Heart right ventricle (tissue), 16 donors: ENCODE data around the gene ZNF462. TPM values are rescaled to one million over a fixed set of nuclear protein-coding genes. Genes with fewer than 3 reads are reported as not detected.
A peak's percentile ranks its signal among the peaks of the same experiment; 100 is the strongest.

Experiments used
- ATAC-seq, 8 donors: fragments of 200-7000 bp; cut with Tn5 transposase; one replicate each; pipeline ENCODE4 v1.9.1; 2020; ENCODE audit warnings: mild to moderate bottlenecking in 8 of 8, moderate library complexity in 8 of 8, moderate number of reproducible peaks in 1 of 8
- DNase-seq, 2 donors: peaks; one replicate each; pipeline ENCODE4 v3.0.0-alpha.2; 2020
- H3K27ac ChIP-seq, 10 donors: fragments of 200-600 bp; sonication (generic) in 2 of 10; one replicate each; pipeline versions ENCODE4 v1.5.0 to v1.8.0; 2020 to 2022; ENCODE audit warnings: mild to moderate bottlenecking in 3 of 10
- H3K27me3 ChIP-seq, 7 donors: fragments of 200-600 bp; one replicate each; pipeline ENCODE4 v1.8.0; 2021 to 2022; ENCODE audit warnings: mild to moderate bottlenecking in 2 of 7
- H3K36me3 ChIP-seq, 9 donors: fragments of 200-600 bp; sonication (generic) in 1 of 9; one replicate each; pipeline versions ENCODE4 v1.5.0 to v1.8.0; 2020 to 2022; ENCODE audit warnings: mild to moderate bottlenecking in 2 of 9
- H3K4me1 ChIP-seq, 9 donors: fragments of 200-600 bp; sonication (generic) in 1 of 9; one replicate each; pipeline versions ENCODE4 v1.5.0 to v1.8.0; 2020 to 2022; ENCODE audit warnings: mild to moderate bottlenecking in 4 of 9
- H3K4me3 ChIP-seq, 10 donors: fragments of 200-600 bp; sonication (generic) in 2 of 10; one replicate each; pipeline versions ENCODE4 v1.5.0 to v1.8.0; 2020 to 2022; ENCODE audit warnings: mild to moderate bottlenecking in 7 of 10, moderate library complexity in 2 of 10
- H3K9me3 ChIP-seq, 11 donors: fragments of 200-600 bp in 10 of 11; sonication (generic) in 2 of 11; one replicate each; pipeline versions ENCODE4 v1.5.0 to v1.8.0; 2013 to 2022; ENCODE audit warnings: mild to moderate bottlenecking in 2 of 11, control low read depth in 1 of 11, moderate library complexity in 1 of 11
- CTCF ChIP-seq, 9 donors: fragments of 200-600 bp; sonication (generic) in 2 of 9; IDR thresholded peaks; one replicate each; pipeline versions ENCODE4 v1.5.0 to v1.8.0; 2021 to 2022; ENCODE audit warnings: antibody characterized with exemption in 9 of 9, mild to moderate bottlenecking in 5 of 9, moderate library complexity in 1 of 9
- WGBS, 2 donors: extraction: QIAGEN DNeasy Blood & Tissue Kit; methylation state at CpG; one replicate each; pipeline ENCODE4 v1.1.7; 2013; ENCODE audit warnings: inconsistent platforms in 1 of 2; 5-methylcytosine and 5-hydroxymethylcytosine counted together
- intact Hi-C, 10 donors: fragments of 100-400 bp; cut with DNase I; formaldehyde crosslinking; loops; one replicate each; pipeline versions ENCODE4 v1.11.1 to v1.14.2; 2022
- polyA plus RNA-seq, 2 donors: library from polyadenylated mRNA; stranded (reverse); fragments of 200-250 nt; gene quantifications; one replicate each; pipeline ENCODE4 v1.2.3, GENCODE V29; 2013
- total RNA-seq, 10 donors: library from RNA; stranded (reverse); fragmentation: NEBNext Ultra II Directional in 3 of 10; extraction: Animal tissue kit (Norgen Biotek cat#: 25700) in 3 of 10; gene quantifications; one replicate each; pipeline versions ENCODE4 v1.2.1 to v1.2.4, GENCODE V29; 2021 to 2023
- donor health status: Arrhythmogenic right ventricular cardiomyopathy.
- donor health status: ischemic (EF 13 %, LVEDD 7.1; RV severe dilation, severe dysfunction).
- donor health status: healthy with polysubstance abuse.
- donor health status: DM: no; HTN: yes; CAD: no.
- donor health status: DM: no; HTN: no; CAD: no.
- donor health status: ischemic (EF 25% LVEDD 6.9; RV normal size, moderate dysfunction).
- donor health status: ischemic (EF 25% LVEDD 5.7; RV mildly dilated, moderate dysfunction).
- donor health status: healthy.
- donor health status: DM: yes; HTN: yes; CAD: no.
- donor health status: Ischemic cardiomyopathy.
- donor health status: ischemic (EF 35%, LVEDD 5.7; RV mildly dilated, moderate dysfunction).
- donor health status: nonischemic (EF 11% LVEDD 7.7; RV severe dilation, severe dysfunction).
- donor health status: DM: yes; HTN: yes; CAD: no.
- donor health status: PGD.
- donor health status: ischemic (EF 29% LVEDD 5.4; RV normal size, mild dysfunction).
- donor health status: nonischemic (EF 23%, LVEDD 6.1; RV moderate dilation, normal function).

The ZNF462 gene
- total and polyA plus RNA-seq, 12 donors: 1.9 to 47.7 (median 33.1) TPM

GRCh38 chr9:106911951-106912350 lies 49.0 kb downstream of the ZNF462 start:
- WGBS, 2 donors: 85 to 87% methylated on average over 6 of the region's 6 CpGs

GRCh38 chr9:106913276-106913675 lies 50.3 kb downstream of the ZNF462 start:
- no peak for ATAC-seq
- H3K27ac ChIP-seq: no peak overlapping the region
- no peaks in the 10 kb centered on the region for H3K9me3 ChIP-seq
- intact Hi-C loops: loop anchor here in 1 of 10 donors (10.0 kb wide), 1 partner anchor 48 kb away; the partner anchor contains the start of gene ZNF462
- peaks cover 3 to 29% (median 21%) of the 10 kb centered on the region in 9 donors for H3K4me1 ChIP-seq
- 81 to 83% methylated on average over 5 of the region's 5 CpGs for WGBS, 2 donors
- no peak for TF ChIP-seq CTCF (IDR thresholded peaks at IDR 0.05)
- no peak overlapping the region for H3K4me3 ChIP-seq
- no peak for DNase-seq
- H3K36me3 ChIP-seq: no peaks in the 10 kb centered on the region
- H3K27me3 ChIP-seq: no peaks in the 10 kb centered on the region

More at GRCh38 chr9:106911951-106912350, 49.0 kb downstream of the ZNF462 start:
- ATAC-seq (no peak), DNase-seq (no peak)
- Histone ChIP-seq H3K9me3 (peaks cover 0 to 6% (median 0%) of the 10 kb centered on the region in 11 donors), H3K36me3 (no peaks in the 10 kb centered on the region), H3K27ac (no peak overlapping the region), H3K4me3 (no peak overlapping the region), H3K4me1 (peaks cover 3 to 16% (median 14%) of the 10 kb centered on the region in 9 donors), H3K27me3 (no peaks in the 10 kb centered on the region)
- TF ChIP-seq CTCF (IDR thresholded peaks at IDR 0.05): no peak
- intact Hi-C loops: loop anchor here in 1 of 10 donors (10.0 kb wide), 1 partner anchor 47 kb away; the partner anchor contains the start of gene ZNF462

- 86 to 92% methylated on average over 3 of the region's 3 CpGs for WGBS, 2 donors
- intact Hi-C loops: loop anchor here in 3 of 10 donors (5.0 to 10.0 kb wide), 3 partner anchors 34 to 51 kb away; partner anchors contain the start of gene ZNF462 (in 1 of the 3)
- H3K36me3 ChIP-seq: no peaks in the 10 kb centered on the region
- no peaks in the 10 kb centered on the region for H3K9me3 ChIP-seq
- TF ChIP-seq CTCF (IDR thresholded peaks at IDR 0.05): no peak
- DNase-seq (no peak), ATAC-seq (no peak)
- H3K27ac ChIP-seq: peak overlapping the region in 5 of 10 donors; percentile 2 to 94 (median 13)
- H3K4me1 ChIP-seq: peaks cover 3 to 55% (median 34%) of the 10 kb centered on the region in 9 donors
- no peaks in the 10 kb centered on the region for H3K27me3 ChIP-seq
- H3K4me3 ChIP-seq: no peak overlapping the region
Measured at GRCh38 chr9:106915851-106916250, 52.9 kb downstream of the ZNF462 start.

GRCh38 chr9:106916466-106917235 lies 53.7 kb downstream of the ZNF462 start:
- no peaks in the 10 kb centered on the region for H3K27me3 ChIP-seq
- H3K9me3 ChIP-seq: no peaks in the 10 kb centered on the region
- peaks cover 3 to 63% (median 42%) of the 10 kb centered on the region in 9 donors for H3K4me1 ChIP-seq
- WGBS, 2 donors: 27 to 35% methylated on average over 8 of the region's 8 CpGs
- peak overlapping the region in 8 of 10 donors; percentile 2 to 94 (median 54) for H3K27ac ChIP-seq
- ATAC-seq (peak in 4 of 8 donors; percentile 14 to 46 (median 24)), DNase-seq (peak in 1 of 2 donors; percentile 53)
- intact Hi-C loops: loop anchor here in 3 of 10 donors (5.0 to 10.0 kb wide), 3 partner anchors 34 to 52 kb away; partner anchors contain the start of gene ZNF462 (in 1 of the 3)
- no peak overlapping the region for H3K4me3 ChIP-seq
- H3K36me3 ChIP-seq: no peaks in the 10 kb centered on the region
- no peak for TF ChIP-seq CTCF (IDR thresholded peaks at IDR 0.05)
